Activated CD8-positive, alpha-beta memory T cell treated with anti-CD3 and anti-CD28 coated beads for 36 hours (primary cell): ENCODE measurements around the gene PLPP4. TPM values are rescaled to one million over a fixed set of nuclear protein-coding genes. Genes with fewer than 3 reads are reported as not detected.

Experiments used
- CTCF ChIA-PET: fragments of 350-600 bp; sonication (Branson Sonifier 250); formaldehyde crosslinking; loops from one replicate; lab custom pipeline; 2021; ENCODE audit warnings: antibody characterized with exemption; lab: Charles Lee
- POLR2A ChIA-PET: fragments of 350-600 bp; sonication (Branson Sonifier 250); formaldehyde crosslinking; loops from one replicate; lab custom pipeline; 2021; ENCODE audit warnings: antibody characterized with exemption; lab: Charles Lee
- total RNA-seq, 2 experiments: library from RNA; stranded (reverse); gene quantifications; one replicate each; pipeline ENCODE4 v1.2.3, GENCODE V29; 2021

The PLPP4 gene
- total RNA-seq, result not detected

- ChIA-PET POLR2A (no interaction called here), CTCF (no interaction called here)
Observed at GRCh38 chr10:120456626-120457430, at the start of gene PLPP4. Gene PLPP4, plus strand, starts transcription at chr10:120457227. Its CDS starts 79 bp downstream, at chr10:120457306.

DNA sequence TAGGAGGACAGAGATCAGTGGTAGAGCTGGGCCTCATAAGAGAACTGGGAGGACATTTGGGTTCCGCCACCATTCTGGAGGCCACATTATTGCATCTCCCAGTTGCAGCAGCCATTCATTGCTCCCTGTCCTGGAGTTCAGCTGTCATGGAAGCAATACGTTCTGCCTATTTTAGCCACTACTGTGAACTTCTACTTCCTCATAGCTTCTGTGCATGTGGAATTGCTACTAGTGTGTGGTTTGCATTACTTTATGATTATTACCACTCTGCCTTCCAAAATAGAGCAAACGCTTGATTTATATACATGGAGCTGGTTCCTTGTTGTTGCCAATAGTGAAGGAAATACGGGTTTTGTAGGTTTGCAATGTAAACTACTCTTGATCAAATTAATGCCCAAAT is 47.2 kb upstream of the PLPP4 start:
- ChIA-PET POLR2A (no interaction called here), CTCF (no interaction called here)

DNA sequence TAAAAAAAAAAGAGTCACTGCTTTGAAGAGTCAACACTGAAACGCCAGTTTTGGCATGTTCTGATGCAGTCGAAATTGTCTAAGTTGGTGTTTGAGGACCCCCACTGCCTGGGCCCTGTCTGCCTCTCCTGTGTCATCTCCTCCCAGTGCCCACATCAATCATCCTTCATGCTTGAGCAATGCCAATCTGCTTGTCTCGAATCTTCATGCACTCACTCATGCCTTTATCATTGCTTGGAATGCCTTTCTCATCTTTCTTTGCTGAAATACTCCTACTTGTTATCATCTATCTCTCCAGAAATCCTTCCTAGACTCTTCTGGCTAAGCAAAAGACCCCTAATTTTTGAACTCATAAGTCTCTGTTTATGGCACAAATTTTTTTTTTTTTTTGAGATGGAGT is 42.1 kb upstream of the PLPP4 start:
- ChIA-PET CTCF (no interaction called here), POLR2A (no interaction called here)

DNA sequence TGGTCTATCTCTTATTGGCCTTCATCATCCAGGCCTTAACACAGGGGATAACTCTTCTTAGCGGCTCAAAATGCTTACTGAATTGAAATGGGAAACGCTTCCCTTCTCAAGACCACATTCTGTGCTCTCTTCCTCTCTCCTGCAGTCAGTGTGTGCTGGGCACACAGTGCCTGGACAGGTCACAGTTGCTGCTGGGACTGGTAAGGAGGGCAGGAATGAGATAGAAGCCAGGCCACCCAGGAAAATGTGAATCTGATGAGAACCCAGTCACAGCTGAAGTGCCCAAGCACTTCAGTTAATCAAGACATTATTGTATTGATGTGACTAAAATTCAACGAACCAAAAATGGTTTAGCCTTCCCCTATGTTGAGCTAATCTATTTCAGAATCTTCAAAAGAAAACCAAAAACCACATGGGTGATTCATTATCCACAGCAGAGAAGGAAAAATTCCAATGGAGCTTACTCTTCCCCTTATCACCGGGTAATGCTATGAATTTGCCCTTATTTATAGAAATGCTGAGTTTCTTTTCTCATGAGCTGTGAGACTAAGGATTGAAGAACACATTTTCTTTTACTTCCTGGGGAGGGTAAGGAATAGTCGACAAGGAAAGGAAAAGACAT is 41.2 kb upstream of the PLPP4 start:
- ChIA-PET CTCF (no interaction called here), POLR2A (no interaction called here)

- ChIA-PET POLR2A (no interaction called here), CTCF (no interaction called here)
Observed at GRCh38 chr10:120420421-120420820, 36.6 kb upstream of the PLPP4 start.

- ChIA-PET CTCF (no interaction called here), POLR2A (interaction anchor here (0.6 kb wide), 1 partner anchor 8 kb away, joined by 3 read pairs; no protein-coding TSS in a partner anchor)
Observed at GRCh38 chr10:120421250-120421649, 35.8 kb upstream of the PLPP4 start.

DNA sequence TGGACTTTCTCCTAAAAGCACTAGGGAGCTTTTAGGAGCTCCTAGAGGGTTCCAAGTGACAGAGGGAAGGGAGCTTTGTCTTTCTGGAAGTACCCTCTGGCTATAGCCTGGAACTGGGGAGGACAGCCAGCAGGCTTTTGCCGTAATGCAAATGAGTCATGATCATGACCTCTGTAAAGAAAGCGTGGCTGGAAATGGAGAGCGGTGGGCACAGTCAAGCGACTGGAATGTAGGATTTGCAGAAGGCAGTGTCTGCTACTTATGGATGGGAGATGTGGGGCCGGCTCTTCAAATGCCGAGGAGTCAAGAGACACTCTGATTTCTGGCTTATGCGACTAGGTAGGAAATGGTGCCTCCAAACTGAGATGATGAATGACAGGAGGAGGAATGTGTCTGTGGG is 34.6 kb upstream of the PLPP4 start:
- ChIA-PET CTCF (no interaction called here), POLR2A (no interaction called here)

DNA sequence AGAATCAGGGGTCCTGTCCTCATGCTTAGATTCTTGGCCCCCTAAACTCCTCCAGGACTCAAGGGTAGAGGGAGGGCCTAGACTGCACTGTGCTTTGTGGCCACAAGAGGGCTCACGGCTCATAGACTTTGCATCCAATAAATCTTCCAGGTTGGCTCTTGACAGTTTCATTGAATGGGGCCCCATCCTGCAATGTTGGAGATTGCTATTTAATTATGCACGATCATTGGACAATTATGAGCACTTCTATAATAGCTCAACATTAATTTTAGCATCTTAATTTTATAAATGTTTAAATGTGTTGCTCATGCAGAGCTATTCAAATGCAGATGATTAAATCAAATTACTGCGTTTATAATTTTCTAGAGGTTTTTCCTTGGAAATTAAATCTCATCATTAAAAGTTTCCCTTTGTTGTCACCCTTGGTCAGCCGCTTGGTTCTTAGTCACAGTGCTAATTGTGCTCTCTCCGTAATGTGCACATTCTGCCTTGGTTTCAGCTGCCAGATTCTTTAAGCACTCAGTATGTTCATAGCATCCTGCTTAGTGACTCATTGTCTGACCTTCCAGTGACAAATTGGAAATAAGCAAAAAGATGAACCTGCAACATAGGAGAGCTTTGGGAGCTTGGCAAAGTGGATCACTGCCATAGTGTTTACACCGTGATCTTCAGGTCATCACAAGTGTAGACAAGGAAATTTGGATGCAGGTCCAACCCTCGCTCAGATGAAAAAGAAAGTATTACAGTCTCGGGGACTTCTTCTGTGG is 33.4 kb upstream of the PLPP4 start:
- ChIA-PET POLR2A (no interaction called here), CTCF (no interaction called here)

DNA sequence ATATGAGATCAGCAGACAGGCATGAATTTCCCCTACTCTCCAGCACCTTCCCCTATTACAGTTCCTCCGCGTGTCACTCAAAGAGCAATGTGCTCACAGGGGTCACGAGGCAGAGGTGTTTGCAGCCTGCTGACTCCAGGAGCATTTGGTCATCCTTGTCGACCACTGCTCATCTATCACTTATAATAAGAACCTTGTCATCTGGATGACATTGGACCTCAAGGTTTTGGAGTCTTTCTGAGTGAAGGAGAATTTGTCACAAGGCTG is 32.9 kb upstream of the PLPP4 start:
- ChIA-PET POLR2A (no interaction called here), CTCF (no interaction called here)

DNA sequence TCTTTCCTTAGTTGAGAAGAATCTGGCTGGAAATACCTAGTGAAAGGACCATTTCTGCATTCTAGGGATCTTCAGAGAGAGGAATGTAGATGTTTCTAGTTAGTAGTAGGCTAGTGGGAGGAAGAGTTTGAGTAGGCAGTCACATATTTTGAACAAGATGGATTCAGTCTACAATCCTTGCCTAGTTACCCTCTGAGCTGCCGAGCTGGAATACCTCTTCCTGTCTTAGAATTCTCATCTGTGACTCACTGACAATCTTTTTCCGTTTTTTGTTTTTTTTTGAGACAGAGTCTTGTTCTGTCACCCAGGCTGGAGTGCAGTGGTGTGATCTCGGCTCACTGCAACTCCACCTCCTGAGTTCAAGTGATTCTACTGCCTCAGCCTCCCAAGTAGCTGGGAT is 30.7 kb upstream of the PLPP4 start:
- ChIA-PET CTCF (no interaction called here), POLR2A (no interaction called here)

- ChIA-PET POLR2A (no interaction called here), CTCF (no interaction called here)
Observed at GRCh38 chr10:120428754-120429153, 28.3 kb upstream of the PLPP4 start.

DNA sequence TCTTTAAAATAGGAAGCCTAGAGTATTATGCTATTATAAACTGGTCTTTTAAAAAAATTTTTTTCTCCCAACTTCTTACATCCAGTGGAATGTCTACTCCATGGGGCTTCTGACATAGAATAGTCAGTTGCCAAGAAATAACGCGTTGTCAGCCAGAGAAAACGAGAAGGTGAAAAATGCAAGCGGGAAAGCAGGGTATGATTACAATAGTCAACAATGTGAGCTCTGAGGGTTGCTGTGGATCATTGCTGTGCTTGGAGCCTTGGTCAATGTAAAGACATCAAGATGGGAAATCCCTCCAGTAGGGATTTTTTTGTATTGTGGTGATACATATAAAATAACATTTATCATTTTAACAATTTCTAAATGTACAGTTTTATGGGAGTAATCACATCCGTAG is 27.6 kb upstream of the PLPP4 start:
- ChIA-PET POLR2A (no interaction called here), CTCF (no interaction called here)

DNA sequence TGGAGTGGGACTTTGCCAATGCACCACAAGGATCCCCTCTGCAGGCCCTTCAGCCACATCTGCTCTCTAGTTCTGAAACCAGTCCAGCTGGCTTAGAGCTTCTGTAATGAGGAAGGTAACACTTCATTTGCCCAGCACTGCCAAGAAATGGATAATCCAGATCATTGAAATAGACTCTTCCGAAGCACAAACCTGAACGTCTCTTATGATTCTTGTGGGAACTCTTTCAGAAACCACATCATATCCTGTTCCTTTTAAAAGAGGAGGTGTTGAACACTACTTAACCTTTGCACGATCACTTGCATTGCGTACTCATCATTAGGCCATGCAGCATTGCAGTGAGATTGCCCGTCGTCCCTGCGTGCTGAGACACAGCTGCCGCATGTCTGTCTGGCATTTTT is 25.8 kb upstream of the PLPP4 start:
- ChIA-PET POLR2A (no interaction called here), CTCF (no interaction called here)

- CTCF ChIA-PET, result no interaction called here
Observed at GRCh38 chr10:120432209-120432608, 24.8 kb upstream of the PLPP4 start.

GRCh38 chr10:120433141-120433540 is 23.9 kb upstream of the PLPP4 start:
- ChIA-PET POLR2A (no interaction called here), CTCF (no interaction called here)

More at GRCh38 chr10:120432209-120432608, 24.8 kb upstream of the PLPP4 start:
- POLR2A ChIA-PET, result no interaction called here

DNA sequence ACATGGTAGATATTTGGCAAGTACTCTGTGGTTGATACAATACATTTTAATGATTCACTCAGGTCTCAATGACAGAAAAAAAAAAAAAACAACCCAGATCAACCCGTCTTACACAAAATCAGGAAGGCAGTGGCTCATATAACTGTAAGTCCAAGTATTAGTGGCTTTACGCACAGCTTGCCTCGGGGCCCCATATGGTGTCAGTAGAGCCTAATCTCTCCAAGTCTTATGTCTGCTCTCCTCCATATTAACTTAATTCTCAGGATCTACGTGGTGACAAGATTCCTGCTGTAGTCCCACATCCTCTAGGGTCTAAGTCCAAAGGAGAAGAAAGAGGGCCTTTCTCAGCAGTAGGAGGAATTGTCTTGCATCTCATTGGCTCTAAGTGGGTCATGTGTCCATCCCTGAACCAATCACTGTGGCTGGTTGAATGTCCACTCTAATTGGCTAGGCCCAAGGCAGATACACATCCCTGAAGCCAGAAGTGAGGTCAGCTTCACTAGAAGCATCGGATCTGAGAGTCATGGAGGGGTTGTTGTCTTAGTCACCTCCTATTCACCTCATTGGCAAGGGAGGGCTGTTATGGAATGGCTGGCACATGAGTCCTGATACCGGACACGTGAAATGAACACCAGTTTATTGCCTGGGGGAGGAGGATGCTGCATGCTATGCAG is 20.5 kb upstream of the PLPP4 start:
- POLR2A ChIA-PET, result no interaction called here
- CTCF ChIA-PET, result no interaction called here

GRCh38 chr10:120437541-120437940 is 19.5 kb upstream of the PLPP4 start:
- ChIA-PET POLR2A (no interaction called here), CTCF (no interaction called here)

DNA sequence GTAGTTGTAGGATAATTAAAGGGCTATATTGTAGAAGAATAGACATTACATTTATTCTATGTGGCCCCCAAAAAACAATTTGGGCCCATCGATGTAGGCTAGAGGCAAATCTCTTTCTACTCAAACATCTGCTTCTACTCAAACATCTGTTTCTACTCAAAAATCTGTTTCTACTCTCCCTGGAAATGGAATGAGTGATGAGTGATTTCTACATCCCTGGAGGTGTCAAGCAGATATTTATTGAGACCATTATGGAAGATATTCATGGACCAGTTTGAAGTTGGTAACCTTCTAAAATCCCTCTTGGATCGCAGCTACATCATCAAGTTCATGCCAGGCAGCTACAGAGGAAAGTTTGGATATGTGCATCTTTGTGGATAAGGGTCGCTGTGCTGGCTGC is 5.1 kb upstream of the PLPP4 start:
- ChIA-PET POLR2A (no interaction called here), CTCF (no interaction called here)

- ChIA-PET POLR2A (no interaction called here), CTCF (no interaction called here)
Observed at GRCh38 chr10:120453319-120453718, 3.7 kb upstream of the PLPP4 start.

DNA sequence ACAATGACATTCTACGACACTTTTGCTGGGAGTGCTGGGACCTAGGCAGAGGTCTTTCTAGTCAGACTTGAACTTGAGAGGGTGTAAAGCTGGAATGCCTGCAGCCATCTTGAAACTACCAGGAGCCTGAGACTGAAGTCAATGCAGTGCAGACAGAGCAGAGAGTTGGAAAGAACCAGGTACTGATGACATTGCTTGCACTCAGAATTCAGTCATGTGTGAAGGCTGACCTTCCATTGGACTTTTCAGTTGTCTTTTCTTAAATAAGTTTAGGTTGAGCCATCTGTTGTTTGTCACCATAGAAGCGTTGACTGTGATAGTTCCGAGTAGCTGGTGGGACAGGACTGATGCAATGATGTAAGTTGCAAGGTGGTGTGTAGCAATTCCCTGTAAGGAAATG is 3.1 kb upstream of the PLPP4 start:
- ChIA-PET CTCF (no interaction called here), POLR2A (interaction anchor here (0.6 kb wide), 1 partner anchor 384 kb away, joined by 4 read pairs; no protein-coding TSS in a partner anchor)
